GM15510 (cell line): Measurements from ENCODE around the gene SHC1.

Source experiments
- POLR2A ChIP-seq: IDR thresholded peaks from 3 replicates; pipeline ENCODE4 v1.6.1; 2011; ENCODE audit warnings: borderline replicate concordance; ENCODE audit not compliant: insufficient read length; ENCODE audit errors: extremely low read depth

SHC1 gene

GRCh38 chr1:154970631-154971340 lies at the start of gene SHC1:
TSS of gene SHC1 (minus strand) at chr1:154970747. CDS start at chr1:154970526, 221 bp downstream.
- TF ChIP-seq POLR2A, result no peak

DNA sequence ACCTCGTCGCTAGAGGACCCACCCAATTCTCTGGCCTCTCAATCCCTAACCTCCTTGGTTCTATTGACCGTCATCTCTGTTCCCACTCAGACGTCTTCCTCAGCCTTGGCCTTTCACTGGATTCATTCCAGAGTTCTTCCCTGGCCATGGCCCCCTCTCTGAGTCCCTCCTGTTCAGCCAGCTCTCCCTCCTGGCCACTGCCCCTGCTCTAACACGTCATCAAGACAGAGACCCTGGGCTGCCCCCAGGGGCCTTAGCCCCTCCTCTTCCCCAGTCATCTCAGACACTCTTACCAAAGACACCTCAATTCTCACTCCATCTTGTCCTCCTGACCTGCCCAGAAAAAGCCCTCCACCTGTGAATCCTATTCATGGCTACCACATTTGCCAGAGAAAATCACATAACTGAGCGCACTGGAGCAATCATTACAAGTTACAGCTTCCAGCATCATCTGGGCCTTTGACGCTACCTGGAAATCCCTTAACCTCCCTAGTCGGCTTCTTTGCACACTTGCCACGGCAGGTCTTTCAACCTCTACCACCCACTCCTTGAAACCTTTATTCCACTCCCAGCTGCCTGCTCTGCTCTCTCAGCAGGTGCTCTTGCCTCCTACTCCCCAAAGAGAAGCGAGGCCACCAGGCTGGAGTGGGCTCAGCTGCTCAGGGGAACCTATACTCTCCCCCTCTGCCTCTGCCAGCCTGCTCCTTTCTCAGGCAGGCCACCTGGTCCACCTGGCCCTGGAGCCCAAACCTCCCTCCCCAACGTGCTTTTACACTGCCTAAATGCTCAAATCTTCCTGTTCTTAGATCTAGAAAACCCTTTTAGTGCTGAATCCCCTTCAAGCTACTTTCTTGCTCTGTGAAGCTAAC lies 49.1 kb upstream of the SHC1 start:
- TF ChIP-seq POLR2A, result no peak

- TF ChIP-seq POLR2A, result no peak
These were observed 48.2 kb upstream of the SHC1 start for GRCh38 chr1:155018617-155019348.

- no peak for TF ChIP-seq POLR2A
These were observed 47.4 kb upstream of the SHC1 start for GRCh38 chr1:155017946-155018316.

- TF ChIP-seq POLR2A, result no peak
These were observed 46.7 kb upstream of the SHC1 start for GRCh38 chr1:155017041-155017945.

GRCh38 chr1:155016231-155016831 lies 45.8 kb upstream of the SHC1 start:
- no peak for TF ChIP-seq POLR2A

GRCh38 chr1:155015527-155016230 lies 45.1 kb upstream of the SHC1 start:
- no peak for TF ChIP-seq POLR2A

GRCh38 chr1:155014709-155015508 lies 44.4 kb upstream of the SHC1 start:
- no peak for TF ChIP-seq POLR2A

DNA sequence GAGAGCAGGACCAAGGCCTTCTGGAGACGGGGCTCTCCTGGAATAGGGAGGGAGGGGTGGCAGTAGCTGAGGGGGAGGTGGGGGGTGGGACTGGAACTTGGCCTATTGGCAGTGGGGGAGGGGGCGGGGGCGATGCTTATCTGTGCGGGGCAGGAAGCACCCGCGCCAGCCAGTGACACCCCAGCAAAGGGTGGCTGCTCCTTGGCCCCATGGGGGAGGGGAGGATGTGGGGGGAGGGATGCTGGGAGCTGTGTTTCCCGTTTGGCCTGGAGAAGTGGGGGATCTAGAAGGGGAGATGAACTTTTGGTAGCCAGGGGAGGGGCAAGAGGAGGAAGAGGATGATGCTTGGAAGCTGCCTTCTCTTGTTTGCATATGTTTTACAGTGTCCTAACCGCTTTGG lies 43.1 kb upstream of the SHC1 start:
- no peak for TF ChIP-seq POLR2A

DNA sequence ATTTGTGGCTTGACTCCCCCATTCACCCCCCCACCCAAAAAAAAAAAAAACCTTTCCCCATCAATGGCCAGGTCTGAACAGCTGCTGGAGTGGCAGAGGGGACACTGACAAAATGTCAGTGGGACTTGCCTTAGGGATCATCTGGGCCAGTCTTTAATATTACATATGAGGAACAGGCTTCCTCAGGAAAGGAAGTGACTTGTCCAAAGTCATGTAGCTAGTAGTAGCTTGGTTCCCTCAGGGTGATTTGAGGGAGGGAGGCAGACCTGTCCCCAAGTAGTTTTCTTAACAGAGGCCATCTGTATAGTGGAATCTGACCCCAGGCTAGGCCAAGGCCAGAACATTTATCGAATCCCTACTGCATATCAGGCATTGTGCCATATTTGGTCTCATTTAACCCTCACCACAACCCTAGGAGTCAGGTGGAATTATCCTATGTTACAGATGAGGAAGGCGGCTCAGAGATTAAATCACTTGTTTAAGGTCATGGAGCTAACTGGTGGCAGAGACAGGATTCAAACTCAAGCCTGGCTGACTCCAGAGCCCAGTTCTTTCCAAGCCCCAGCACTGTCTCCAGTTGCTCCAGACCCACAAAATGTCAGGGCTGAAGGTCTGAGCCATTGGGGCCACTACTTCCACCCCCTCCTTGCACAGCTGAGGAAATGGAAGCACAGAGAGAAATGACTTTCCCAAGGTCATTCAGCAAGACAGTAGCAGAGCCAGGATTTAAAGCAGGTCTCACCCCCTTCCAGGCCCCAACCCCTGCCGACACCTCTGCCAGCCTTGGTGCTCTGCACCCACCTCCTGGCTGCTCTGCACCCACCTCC lies 42.4 kb upstream of the SHC1 start:
- no peak for TF ChIP-seq POLR2A

DNA sequence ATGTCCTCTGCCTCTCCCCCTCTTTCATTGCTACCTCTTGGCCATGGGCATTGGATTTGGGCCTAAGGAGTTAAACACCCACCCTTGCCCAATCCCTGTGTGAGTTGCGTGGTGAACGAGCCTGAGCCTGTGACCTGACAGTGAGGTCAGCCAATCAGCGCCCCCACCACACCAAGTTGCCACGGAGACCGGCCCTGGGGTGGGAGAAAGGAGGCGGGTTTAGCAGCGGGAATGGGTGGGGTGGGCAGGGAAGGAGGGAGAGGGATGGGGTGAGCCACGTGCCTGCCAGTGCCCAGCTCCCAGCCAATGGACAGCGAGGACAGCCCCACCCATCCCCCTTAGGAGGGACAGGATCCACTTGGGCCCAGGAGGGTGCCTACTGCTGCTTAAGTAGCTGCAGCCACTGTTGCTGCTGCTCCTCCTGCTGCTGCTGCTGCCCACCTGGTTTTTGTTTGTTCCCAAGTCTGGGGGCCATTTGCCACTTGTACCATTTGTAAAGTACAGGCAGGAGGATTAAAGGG lies 41.5 kb upstream of the SHC1 start:
- no peak for TF ChIP-seq POLR2A
